AG10803 (cell line): Measurements from ENCODE around the gene TAS2R9.
"Not testable (repeated sequence)": the region's sequence is repeated elsewhere in the genome, so short reads cannot be mapped to it uniquely, and the experiment has no call there.

Experiments used
- DNase-seq: peaks from one replicate; pipeline ENCODE4 v3.0.0; 2010; ENCODE audit warnings: low read depth
- H3K4me3 ChIP-seq: 2 replicates; pipeline ENCODE4 v1.5.1; 2011; ENCODE audit warnings: mild to moderate bottlenecking, low read length, control low read depth
- TF ChIP-seq, protein P1 (sequence below): conservative IDR thresholded peaks from 2 replicates; pipeline ENCODE4 v1.5.1; 2011; ENCODE audit warnings: mild to moderate bottlenecking, low read length, control low read depth, inconsistent platforms

Gene TAS2R9

DNA sequence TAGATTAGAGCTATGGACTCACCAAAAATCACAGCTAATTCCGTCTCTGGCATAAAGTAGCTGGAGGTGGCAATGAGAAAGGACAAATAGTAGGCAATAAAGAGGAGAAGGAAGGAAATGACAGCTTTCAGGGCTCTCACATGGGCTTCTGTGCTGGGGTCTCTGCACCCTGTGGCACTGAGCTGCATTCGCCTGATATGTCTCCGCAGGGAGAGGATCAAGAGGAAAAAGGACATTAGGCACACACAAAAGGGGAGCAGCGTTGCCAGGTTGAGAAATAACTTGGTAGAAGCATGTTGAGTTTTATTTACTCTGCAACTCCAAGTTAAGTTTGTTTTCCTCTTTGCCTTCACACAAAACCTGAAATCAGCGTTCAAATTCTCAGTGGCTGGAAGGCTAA lies 8.2 kb downstream of the TAS2R9 start:
- TF ChIP-seq, protein P1, sequence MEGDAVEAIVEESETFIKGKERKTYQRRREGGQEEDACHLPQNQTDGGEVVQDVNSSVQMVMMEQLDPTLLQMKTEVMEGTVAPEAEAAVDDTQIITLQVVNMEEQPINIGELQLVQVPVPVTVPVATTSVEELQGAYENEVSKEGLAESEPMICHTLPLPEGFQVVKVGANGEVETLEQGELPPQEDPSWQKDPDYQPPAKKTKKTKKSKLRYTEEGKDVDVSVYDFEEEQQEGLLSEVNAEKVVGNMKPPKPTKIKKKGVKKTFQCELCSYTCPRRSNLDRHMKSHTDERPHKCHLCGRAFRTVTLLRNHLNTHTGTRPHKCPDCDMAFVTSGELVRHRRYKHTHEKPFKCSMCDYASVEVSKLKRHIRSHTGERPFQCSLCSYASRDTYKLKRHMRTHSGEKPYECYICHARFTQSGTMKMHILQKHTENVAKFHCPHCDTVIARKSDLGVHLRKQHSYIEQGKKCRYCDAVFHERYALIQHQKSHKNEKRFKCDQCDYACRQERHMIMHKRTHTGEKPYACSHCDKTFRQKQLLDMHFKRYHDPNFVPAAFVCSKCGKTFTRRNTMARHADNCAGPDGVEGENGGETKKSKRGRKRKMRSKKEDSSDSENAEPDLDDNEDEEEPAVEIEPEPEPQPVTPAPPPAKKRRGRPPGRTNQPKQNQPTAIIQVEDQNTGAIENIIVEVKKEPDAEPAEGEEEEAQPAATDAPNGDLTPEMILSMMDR: no peak
- H3K4me3 ChIP-seq: no peak overlapping the region
- DNase-seq: no peak

DNA sequence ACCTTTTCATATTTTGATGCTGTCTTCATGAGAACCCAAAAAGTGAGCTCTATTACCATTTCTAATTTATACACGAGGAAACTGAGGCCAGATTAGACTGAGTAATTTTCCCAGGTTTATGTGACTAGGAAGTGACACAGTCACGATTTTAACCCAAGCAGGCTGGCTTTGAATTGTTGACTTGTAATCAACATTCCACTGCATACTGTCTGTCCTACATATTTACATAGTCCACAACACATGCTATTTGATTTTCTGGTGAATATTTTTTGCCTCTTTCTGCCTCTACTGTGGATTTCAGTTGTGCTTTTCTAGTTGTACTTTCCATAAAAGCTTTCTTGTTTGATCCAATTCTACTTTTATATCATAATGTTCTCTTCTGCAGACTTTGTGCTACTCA lies 15.7 kb downstream of the TAS2R9 start:
- DNase-seq: no peak
- H3K4me3 ChIP-seq: no peak overlapping the region
- TF ChIP-seq, protein P1: no peak

DNA sequence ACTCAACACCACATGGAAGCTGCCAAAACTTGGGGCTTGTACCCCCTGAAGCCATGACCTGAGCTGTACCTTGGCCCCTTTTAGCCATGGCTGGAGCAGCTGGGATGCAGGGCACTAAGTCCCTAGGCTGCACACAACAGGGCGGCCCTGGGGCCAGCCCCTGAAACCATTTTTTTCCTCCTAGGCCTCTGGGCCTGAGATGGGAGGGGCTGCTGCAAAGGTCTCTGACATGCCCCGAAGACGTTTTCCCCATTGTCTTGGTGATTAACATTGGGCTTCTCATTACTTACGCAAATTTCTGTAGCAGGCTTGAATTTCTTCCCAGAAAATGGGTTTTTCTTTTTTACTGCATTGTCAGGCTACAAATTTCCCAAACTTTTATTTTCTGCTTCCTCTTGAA lies 18.2 kb downstream of the TAS2R9 start:
- not testable (repeated sequence) for DNase-seq, H3K4me3 ChIP-seq

DNA sequence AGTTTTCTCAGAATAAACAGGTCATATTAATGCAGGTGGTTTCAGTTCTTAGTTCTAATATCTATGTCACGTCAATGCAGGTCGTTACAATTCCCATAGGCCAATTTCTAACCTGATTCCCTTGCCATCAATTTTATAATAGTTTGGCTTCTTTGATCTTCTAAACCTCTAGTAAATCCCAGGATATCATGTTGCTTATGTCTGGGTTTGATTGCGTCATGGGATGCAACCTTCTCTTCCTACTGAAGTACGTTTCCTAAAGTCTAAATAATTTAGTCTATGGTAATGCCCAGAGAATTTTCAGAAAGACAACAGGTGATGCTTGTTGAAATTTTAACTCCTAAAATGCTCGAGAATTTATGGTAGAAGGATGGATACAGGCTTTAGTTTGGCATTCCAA lies 26.7 kb downstream of the TAS2R9 start:
- TF ChIP-seq, protein P1: no peak
- no peak overlapping the region for H3K4me3 ChIP-seq
- DNase-seq: no peak

DNA sequence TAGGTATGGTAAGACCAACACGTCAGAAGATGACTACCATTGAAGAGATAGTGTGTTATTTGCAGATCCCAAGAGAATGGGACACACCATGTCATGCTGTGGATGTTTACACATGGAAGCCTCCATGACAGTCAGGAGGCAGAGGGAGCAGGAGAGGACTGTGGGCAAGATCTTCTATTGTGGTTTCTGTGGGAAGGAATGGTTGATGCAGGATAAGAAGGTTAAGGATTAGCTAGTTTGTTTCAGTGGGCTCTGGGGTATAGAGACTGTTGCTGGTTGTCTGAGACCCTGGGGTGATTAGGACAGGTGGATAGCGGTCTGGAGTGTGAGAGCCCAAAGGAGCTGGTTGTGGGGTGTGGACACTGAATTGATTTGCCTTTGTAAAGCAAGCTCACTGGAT lies 30.9 kb downstream of the TAS2R9 start:
- TF ChIP-seq, protein P1: no peak
- H3K4me3 ChIP-seq: no peak overlapping the region
- no peak for DNase-seq

DNA sequence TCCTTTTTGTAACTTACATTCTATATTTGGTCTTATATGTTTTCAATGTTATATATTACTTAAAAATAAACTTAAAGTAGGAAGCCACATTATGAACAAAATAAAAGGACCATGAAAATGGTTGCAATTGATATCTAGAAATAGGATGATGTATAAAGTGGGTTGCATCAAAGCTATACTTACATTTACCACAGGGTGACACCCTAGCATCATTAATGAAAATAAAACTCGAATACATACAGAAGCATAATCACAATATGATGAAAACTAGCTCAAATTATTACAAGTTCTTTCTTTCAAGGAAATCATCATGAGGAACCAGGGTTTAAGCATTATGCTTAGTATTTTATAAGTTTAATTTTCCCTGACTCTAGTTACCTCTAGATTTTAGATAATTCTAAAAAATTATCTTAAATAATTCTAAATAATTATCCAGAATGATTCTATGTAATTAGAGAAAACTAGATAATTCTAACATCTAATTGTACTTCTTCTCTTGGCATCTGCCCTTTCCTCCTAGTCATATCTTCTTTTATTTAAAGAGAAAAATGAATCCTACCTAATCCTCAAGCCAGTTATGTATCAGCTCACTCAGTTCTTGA lies 38.7 kb downstream of the TAS2R9 start:
- TF ChIP-seq, protein P1: peak; percentile 76
- no peak overlapping the region for H3K4me3 ChIP-seq
- peak; percentile 39 for DNase-seq

DNA sequence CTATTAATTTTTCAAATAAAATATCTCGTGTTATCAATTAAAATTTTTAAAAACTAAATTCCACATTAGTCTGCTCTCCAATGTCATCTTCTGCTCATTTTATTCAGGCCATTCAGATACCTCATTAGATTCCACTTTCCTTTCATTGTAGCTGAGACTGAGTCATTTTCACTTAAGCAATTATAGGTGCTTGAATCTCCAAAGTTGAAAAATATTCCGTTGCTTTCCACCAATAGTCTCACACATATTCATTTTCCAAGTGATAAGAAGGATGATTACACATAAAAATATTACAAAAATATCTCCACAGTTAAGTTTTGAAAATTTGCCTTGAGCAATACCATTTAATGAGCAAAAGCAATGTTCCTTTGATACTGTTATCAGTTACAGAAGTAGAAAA lies 50.3 kb downstream of the TAS2R9 start:
- H3K4me3 ChIP-seq: no peak overlapping the region
- TF ChIP-seq, protein P1: no peak
- no peak for DNase-seq
